ENCODE results near the gene SPINT1. TPM values are rescaled to one million over a fixed set of nuclear protein-coding genes. Genes with fewer than 3 reads are reported as not detected.

SPINT1 gene
- total and polyA plus RNA-seq, 2 of the 13 experiments (the other 11 are each of a cell fraction or from before 2014, with no cell fraction given): 0.49 to 2.5 TPM

DNA sequence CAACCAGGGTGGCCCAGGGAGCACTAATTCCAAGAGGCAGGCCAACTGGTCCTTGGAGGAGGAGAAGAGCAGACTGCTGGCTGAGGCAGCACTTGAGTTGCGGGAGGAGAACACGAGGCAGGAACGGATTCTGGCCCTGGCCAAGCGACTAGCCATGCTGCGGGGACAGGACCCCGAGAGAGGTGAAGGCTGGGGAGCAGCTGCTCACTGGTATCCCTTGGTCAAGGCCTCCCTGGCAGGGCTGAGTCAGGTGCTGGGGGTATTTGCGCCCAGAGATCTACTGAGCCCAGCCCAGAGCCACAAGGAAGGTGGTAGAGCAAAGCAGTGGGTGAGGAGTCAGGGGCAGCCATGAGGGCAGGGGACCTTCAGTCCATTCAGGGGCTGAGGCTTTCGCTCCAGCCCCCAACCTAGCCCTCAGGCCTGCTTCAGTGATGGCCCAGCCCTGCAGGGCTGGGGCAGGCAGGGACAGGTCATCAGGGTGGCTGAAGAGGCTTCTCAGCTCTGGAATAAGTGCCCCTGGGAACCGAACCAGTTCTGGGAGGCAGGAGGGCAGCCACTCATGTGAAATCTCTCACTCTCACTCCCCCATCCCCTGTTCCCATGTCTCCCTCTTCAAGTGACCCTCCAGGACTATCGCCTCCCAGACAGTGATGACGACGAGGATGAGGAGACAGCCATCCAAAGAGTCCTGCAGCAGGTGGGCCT lies 31.0 kb upstream of the SPINT1 start:
- Histone ChIP-seq H2AFZ (ENCODE audit: low read length) (no peak overlapping the region), H3K27ac (ENCODE audit: extremely low read length, insufficient read depth, low read length) (no peak overlapping the region), H3K4me2 (ENCODE audit: low read depth, low read length) (no peak overlapping the region), H3K36me3 (replicated peaks in 1 of 2; ENCODE audit: control insufficient read depth in 1 of 2, insufficient read depth in 2 of 2, low read length in 2 of 2) (peaks cover 8 to 22% of the 10 kb centered on the region in 2 experiments), H4K20me1 (ENCODE audit: insufficient read depth, low read length) (no peaks in the 10 kb centered on the region), H3K4me3 (replicated peaks in 1 of 3; ENCODE audit: insufficient read depth in 1 of 3, low read depth in 2 of 3, low read length in 3 of 3) (no peak overlapping the region), H3K9ac (ENCODE audit: insufficient read depth, low read depth, low read length) (no peak overlapping the region), H3K27me3 (ENCODE audit: control insufficient read depth in 1 of 2, insufficient read depth in 2 of 2, low read length in 2 of 2) (no peaks in the 10 kb centered on the region; a peak in 1 of 5 replicates), H3K9me3 (ENCODE audit: low read length) (no peaks in the 10 kb centered on the region), H3K4me1 (ENCODE audit: insufficient read depth, low read length) (peaks cover 15% of the 10 kb centered on the region), H3K79me2 (ENCODE audit: insufficient read depth, low read length) (peaks cover 6% of the 10 kb centered on the region)
- TF ChIP-seq POLR2A (IDR thresholded peaks at IDR 0.05; ENCODE audit: insufficient read depth in 1 of 2, low read depth in 2 of 2, low read length in 2 of 2): 0 out of 4 replicates have a peak, but pooled peaks of 1 of the 2 experiments have one; percentile 21
- TF ChIP-seq, protein P1, sequence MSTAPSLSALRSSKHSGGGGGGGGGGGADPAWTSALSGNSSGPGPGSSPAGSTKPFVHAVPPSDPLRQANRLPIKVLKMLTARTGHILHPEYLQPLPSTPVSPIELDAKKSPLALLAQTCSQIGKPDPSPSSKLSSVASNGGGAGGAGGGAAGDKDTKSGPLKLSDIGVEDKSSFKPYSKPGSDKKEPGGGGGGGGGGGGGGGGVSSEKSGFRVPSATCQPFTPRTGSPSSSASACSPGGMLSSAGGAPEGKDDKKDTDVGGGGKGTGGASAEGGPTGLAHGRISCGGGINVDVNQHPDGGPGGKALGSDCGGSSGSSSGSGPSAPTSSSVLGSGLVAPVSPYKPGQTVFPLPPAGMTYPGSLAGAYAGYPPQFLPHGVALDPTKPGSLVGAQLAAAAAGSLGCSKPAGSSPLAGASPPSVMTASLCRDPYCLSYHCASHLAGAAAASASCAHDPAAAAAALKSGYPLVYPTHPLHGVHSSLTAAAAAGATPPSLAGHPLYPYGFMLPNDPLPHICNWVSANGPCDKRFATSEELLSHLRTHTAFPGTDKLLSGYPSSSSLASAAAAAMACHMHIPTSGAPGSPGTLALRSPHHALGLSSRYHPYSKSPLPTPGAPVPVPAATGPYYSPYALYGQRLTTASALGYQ (CRISPR knock-in tag; IDR thresholded peaks at IDR 0.05): no peak
- in situ Hi-C loops (cut with HindIII; ENCODE audit: extremely low pct_ligation_motif_present, low pct_unique_long_range_greater_than_20kb): no loop called here
- FAIRE-seq: no peak
- DNase-seq (ENCODE audit: low spot score): no peak
- intact Hi-C loops (cut with micrococcal nuclease; ENCODE audit: unreplicated experiment): no loop called here
- CTCF ChIA-PET (ENCODE audit: low intra/inter-chr PET ratio, low total read pairs): no interaction called here
- no TSS peak for BruUV-seq (replicated peaks)
- no peak for ATAC-seq
- WGBS (ENCODE audit: low lambda C conversion rate): 94% methylated on average over 10 of the region's 12 CpGs
- POLR2A ChIA-PET: no interaction called here

DNA sequence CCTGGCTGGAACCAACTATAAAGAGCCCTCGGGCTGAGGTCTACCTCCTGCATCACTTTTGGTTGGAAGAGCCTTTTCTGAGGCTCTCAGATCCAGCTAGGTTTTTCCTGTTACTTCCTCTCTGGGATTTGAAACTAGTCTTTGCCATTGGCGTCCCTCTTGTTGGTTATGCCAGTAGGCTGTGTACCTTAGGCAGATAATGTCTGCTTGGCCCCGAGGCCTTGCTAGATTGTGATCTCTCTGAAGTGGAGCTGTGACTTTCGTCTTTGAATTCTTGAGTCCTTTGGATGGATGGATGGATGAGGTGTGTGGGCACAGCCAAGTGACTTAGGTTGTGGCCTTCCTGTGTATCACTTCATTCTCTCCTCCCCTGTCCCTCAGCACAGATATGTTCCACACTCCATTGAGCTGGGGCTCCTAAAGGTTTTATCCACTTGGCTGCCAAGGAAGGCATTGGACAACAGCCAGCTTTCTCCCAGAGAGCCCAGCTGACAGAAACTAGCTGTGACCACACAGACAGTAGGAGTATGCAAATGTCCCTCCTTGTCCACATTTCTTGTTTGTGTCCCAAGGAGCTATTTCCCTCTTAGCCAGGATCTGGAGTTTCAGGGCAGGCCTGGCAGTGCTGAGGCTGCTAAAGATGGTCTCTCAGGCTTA lies 28.7 kb upstream of the SPINT1 start:
- Histone ChIP-seq H3K9ac (ENCODE audit: insufficient read depth, low read depth, low read length) (no peak overlapping the region), H3K4me2 (ENCODE audit: low read depth, low read length) (no peak overlapping the region), H3K27me3 (ENCODE audit: control insufficient read depth in 1 of 2, insufficient read depth in 2 of 2, low read length in 2 of 2) (no peaks in the 10 kb centered on the region), H2AFZ (ENCODE audit: low read length) (no peak overlapping the region), H3K4me1 (ENCODE audit: insufficient read depth, low read length) (no peaks in the 10 kb centered on the region), H3K79me2 (ENCODE audit: insufficient read depth, low read length) (no peaks in the 10 kb centered on the region), H3K27ac (ENCODE audit: extremely low read length, insufficient read depth, low read length) (no peak overlapping the region), H3K9me3 (ENCODE audit: low read length) (no peaks in the 10 kb centered on the region), H3K36me3 (replicated peaks in 1 of 2; ENCODE audit: control insufficient read depth in 1 of 2, insufficient read depth in 2 of 2, low read length in 2 of 2) (peaks cover 8 to 11% of the 10 kb centered on the region in 2 experiments), H4K20me1 (ENCODE audit: insufficient read depth, low read length) (no peaks in the 10 kb centered on the region), H3K4me3 (replicated peaks in 1 of 3; ENCODE audit: insufficient read depth in 1 of 3, low read depth in 2 of 3, low read length in 3 of 3) (no peak overlapping the region)
- intact Hi-C loops (cut with micrococcal nuclease; ENCODE audit: unreplicated experiment) (no loop called here), in situ Hi-C loops (cut with HindIII; ENCODE audit: extremely low pct_ligation_motif_present, low pct_unique_long_range_greater_than_20kb) (no loop called here)
- no TSS peak for BruUV-seq (replicated peaks)
- no peak for FAIRE-seq
- POLR2A ChIA-PET: interaction anchor here (0.5 kb wide), 1 partner anchor 61 kb away, joined by 4 read pairs; no protein-coding TSS in a partner anchor
- CTCF ChIA-PET (ENCODE audit: low intra/inter-chr PET ratio, low total read pairs): no interaction called here
- DNase-seq (ENCODE audit: low spot score): no peak
- WGBS (ENCODE audit: low lambda C conversion rate): 92% methylated on average over 4 of the region's 4 CpGs
- ATAC-seq: no peak
- TF ChIP-seq MTA1 (CRISPR knock-in tag; IDR thresholded peaks at IDR 0.05; ENCODE audit: borderline replicate concordance): no peak
- TF ChIP-seq ZFP90 (CRISPR knock-in tag; IDR thresholded peaks at IDR 0.05; ENCODE audit: borderline replicate concordance): no peak
- TF ChIP-seq, protein P2, sequence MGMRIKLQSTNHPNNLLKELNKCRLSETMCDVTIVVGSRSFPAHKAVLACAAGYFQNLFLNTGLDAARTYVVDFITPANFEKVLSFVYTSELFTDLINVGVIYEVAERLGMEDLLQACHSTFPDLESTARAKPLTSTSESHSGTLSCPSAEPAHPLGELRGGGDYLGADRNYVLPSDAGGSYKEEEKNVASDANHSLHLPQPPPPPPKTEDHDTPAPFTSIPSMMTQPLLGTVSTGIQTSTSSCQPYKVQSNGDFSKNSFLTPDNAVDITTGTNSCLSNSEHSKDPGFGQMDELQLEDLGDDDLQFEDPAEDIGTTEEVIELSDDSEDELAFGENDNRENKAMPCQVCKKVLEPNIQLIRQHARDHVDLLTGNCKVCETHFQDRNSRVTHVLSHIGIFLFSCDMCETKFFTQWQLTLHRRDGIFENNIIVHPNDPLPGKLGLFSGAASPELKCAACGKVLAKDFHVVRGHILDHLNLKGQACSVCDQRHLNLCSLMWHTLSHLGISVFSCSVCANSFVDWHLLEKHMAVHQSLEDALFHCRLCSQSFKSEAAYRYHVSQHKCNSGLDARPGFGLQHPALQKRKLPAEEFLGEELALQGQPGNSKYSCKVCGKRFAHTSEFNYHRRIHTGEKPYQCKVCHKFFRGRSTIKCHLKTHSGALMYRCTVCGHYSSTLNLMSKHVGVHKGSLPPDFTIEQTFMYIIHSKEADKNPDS (CRISPR knock-in tag; IDR thresholded peaks at IDR 0.05): no peak
